Measurements from ENCODE around the gene AKR1B1. TPM values are rescaled to one million over a fixed set of nuclear protein-coding genes. Genes with fewer than 3 reads are reported as not detected.

Gene AKR1B1
- total RNA-seq, 1 experiment from 2014 or later: 166 TPM

DNA sequence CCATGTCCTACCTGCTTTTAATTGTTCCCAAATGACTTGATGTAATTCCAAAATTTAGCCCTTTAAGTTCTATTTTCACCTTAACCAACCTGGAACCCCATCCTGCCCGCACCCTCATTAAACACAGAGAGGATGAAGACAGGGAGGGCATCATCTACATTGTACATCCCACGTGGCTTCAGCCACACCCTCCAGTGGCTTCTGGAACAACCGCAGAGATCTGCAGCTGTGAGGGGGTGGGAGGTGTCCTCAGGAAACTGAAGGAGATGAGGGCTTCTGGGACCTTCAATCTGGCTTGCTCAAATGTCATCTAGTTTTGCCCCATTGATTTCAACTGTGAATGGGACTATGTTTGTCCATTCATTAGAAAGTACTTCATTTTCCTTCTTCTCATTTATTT lies 39.0 kb downstream of the AKR1B1 start:
- H3K27me3 ChIP-seq (ENCODE audit: insufficient read depth, low read length): no peaks in the 10 kb centered on the region
- no peak overlapping the region for H2BK12ac ChIP-seq (ENCODE audit: insufficient read length, low read depth, low read length)
- H3K79me1 ChIP-seq (ENCODE audit: insufficient read depth, low read depth, low read length, poor library complexity, severe bottlenecking): no peaks in the 10 kb centered on the region
- WGBS (ENCODE audit: extremely low coverage, insufficient read length, low lambda C conversion rate): no CpG with 5 or more reads among the region's 3 CpGs
- TF ChIP-seq, protein P1, sequence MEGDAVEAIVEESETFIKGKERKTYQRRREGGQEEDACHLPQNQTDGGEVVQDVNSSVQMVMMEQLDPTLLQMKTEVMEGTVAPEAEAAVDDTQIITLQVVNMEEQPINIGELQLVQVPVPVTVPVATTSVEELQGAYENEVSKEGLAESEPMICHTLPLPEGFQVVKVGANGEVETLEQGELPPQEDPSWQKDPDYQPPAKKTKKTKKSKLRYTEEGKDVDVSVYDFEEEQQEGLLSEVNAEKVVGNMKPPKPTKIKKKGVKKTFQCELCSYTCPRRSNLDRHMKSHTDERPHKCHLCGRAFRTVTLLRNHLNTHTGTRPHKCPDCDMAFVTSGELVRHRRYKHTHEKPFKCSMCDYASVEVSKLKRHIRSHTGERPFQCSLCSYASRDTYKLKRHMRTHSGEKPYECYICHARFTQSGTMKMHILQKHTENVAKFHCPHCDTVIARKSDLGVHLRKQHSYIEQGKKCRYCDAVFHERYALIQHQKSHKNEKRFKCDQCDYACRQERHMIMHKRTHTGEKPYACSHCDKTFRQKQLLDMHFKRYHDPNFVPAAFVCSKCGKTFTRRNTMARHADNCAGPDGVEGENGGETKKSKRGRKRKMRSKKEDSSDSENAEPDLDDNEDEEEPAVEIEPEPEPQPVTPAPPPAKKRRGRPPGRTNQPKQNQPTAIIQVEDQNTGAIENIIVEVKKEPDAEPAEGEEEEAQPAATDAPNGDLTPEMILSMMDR (conservative IDR thresholded peaks at IDR 0.05): no peak
- H2AK5ac ChIP-seq (ENCODE audit: insufficient read length, low read length): no peak overlapping the region
- no peak overlapping the region for H2AFZ ChIP-seq (ENCODE audit: low read length)
- H3K4me1 Mint-ChIP-seq: peaks cover 8 to 9% of the 10 kb centered on the region in 2 experiments; a peak in 3 of 4 replicates
- H4K8ac ChIP-seq (replicated peaks; ENCODE audit: insufficient read length, low read depth, low read length): no peak overlapping the region
- no peak overlapping the region for H2BK5ac ChIP-seq (ENCODE audit: insufficient read length, low read length)
- H3K27ac ChIP-seq (ENCODE audit: insufficient read length, low read depth, low read length): no peak overlapping the region
- H3K4me3 Mint-ChIP-seq: no peak overlapping the region
- no peaks in the 10 kb centered on the region for H3K36me3 Mint-ChIP-seq (ENCODE audit: insufficient read depth in 1 of 3, low read depth in 3 of 3)
- no peak overlapping the region for H3K56ac ChIP-seq (ENCODE audit: insufficient read length, low read depth, low read length)
- H3K4me1 ChIP-seq (ENCODE audit: insufficient read depth, low read length): no peaks in the 10 kb centered on the region
- no peak overlapping the region for H2BK15ac ChIP-seq (ENCODE audit: low read depth, low read length)
- H3K27me3 Mint-ChIP-seq (ENCODE audit: low read depth): peaks cover 5% of the 10 kb centered on the region
- no peak overlapping the region for H3K18ac ChIP-seq (ENCODE audit: insufficient read length, low read depth, low read length)
- no peak overlapping the region for H4K91ac ChIP-seq (ENCODE audit: insufficient read length, low read depth, low read length)
- H3T11ph ChIP-seq (ENCODE audit: low read length): no peak overlapping the region
- H2BK20ac ChIP-seq (ENCODE audit: low read depth, low read length, poor library complexity, severe bottlenecking): no peak overlapping the region
- H2BK120ac ChIP-seq (ENCODE audit: low read depth, low read length, poor library complexity, severe bottlenecking): no peak overlapping the region
- no peaks in the 10 kb centered on the region for H4K20me1 ChIP-seq (ENCODE audit: control insufficient read depth, insufficient read depth, insufficient read length)
- no peak overlapping the region for H3K9ac ChIP-seq (ENCODE audit: extremely low read depth, insufficient read length, low read length)
- no peak overlapping the region for H4K5ac ChIP-seq (ENCODE audit: insufficient read length, low read depth, low read length)
- H3K9me3 Mint-ChIP-seq: no peaks in the 10 kb centered on the region
- no peak overlapping the region for H3K27ac Mint-ChIP-seq
- H3K23ac ChIP-seq (ENCODE audit: insufficient read length, low read depth, low read length): no peak overlapping the region
- H3K14ac ChIP-seq (ENCODE audit: insufficient read depth, low read length): no peak overlapping the region
- H3K79me2 ChIP-seq (ENCODE audit: insufficient read depth, low read length): no peaks in the 10 kb centered on the region
- no peak overlapping the region for H3K4me2 ChIP-seq (ENCODE audit: insufficient read depth, insufficient read length, low read length)
- DNase-seq: no peak
- H3K9me3 ChIP-seq (ENCODE audit: control insufficient read depth, low read depth, low read length): no peaks in the 10 kb centered on the region
- no peak overlapping the region for H3K4ac ChIP-seq (ENCODE audit: low read depth, low read length)
- no peaks in the 10 kb centered on the region for H3K23me2 ChIP-seq (ENCODE audit: insufficient read length, low read depth, low read length, poor library complexity, severe bottlenecking)

Data from H9 (cell line).